Retinal pigment epithelial cell (primary cell): Measurements from ENCODE around the gene ASB15.

Source experiments
- DNase-seq: peaks from one replicate; pipeline ENCODE4 v3.0.0-alpha.2; 2010; ENCODE audit warnings: low read depth
- H3K4me3 ChIP-seq: 2 replicates; pipeline ENCODE4 v1.5.1; 2011; ENCODE audit warnings: mild to moderate bottlenecking, low read length, control low read depth, moderate library complexity
- CTCF ChIP-seq: conservative IDR thresholded peaks from 2 replicates; pipeline ENCODE4 v1.5.1; 2011; ENCODE audit warnings: low read depth, low read length, control low read depth, inconsistent platforms

Gene ASB15

GRCh38 chr7:123635551-123636359 lies 34.1 kb downstream of the ASB15 start:
- peak; percentile 74 for TF ChIP-seq CTCF
- no peak overlapping the region for H3K4me3 ChIP-seq
- no peak for DNase-seq

GRCh38 chr7:123637203-123637602 lies 35.6 kb downstream of the ASB15 start:
- no peak for DNase-seq
- TF ChIP-seq CTCF, result no peak
- H3K4me3 ChIP-seq, result no peak overlapping the region

GRCh38 chr7:123637878-123638277 lies 36.3 kb downstream of the ASB15 start:
- H3K4me3 ChIP-seq, result no peak overlapping the region
- DNase-seq, result no peak
- no peak for TF ChIP-seq CTCF

- TF ChIP-seq CTCF, result no peak
- H3K4me3 ChIP-seq, result no peak overlapping the region
- DNase-seq, result no peak
Measured at GRCh38 chr7:123639631-123640030, 38.0 kb downstream of the ASB15 start.

GRCh38 chr7:123640583-123640982 lies 39.0 kb downstream of the ASB15 start:
- H3K4me3 ChIP-seq, result no peak overlapping the region
- TF ChIP-seq CTCF, result no peak
- no peak for DNase-seq

GRCh38 chr7:123641901-123642300 lies 40.3 kb downstream of the ASB15 start:
- TF ChIP-seq CTCF, result no peak
- DNase-seq, result no peak
- no peak overlapping the region for H3K4me3 ChIP-seq
